ENCODE data around the gene DMD. TPM values are rescaled to one million over a fixed set of nuclear protein-coding genes. Genes with fewer than 3 reads are reported as not detected.

DMD gene
- total and polyA plus RNA-seq, 2 of the 8 experiments (the other 6 are each of a cell fraction or from before 2014, with no cell fraction given): 4.8 to 7.4 TPM

- TF ChIP-seq EZH2 (IDR thresholded peaks at IDR 0.05; ENCODE audit: low read depth, low read length, severe bottlenecking) (no peak), RBBP5 (IDR thresholded peaks at IDR 0.05; ENCODE audit: borderline replicate concordance, low read depth, low read length) (no peak), SP4 (IDR thresholded peaks at IDR 0.05; ENCODE audit: low read length) (no peak), MAX (IDR thresholded peaks at IDR 0.05) (no peak), RAD21 (IDR thresholded peaks at IDR 0.05 in 1 of 2, conservative IDR thresholded peaks at IDR 0.05 in 1 of 2; ENCODE audit: low read depth in 2 of 2, low read length in 2 of 2) (no peak)
- H3K4ac ChIP-seq (replicated peaks; ENCODE audit: insufficient read length, low read depth, low read length): no peak overlapping the region
- no peaks in the 10 kb centered on the region for H4K20me1 ChIP-seq (replicated peaks in 1 of 2; ENCODE audit: control insufficient read depth in 1 of 2, insufficient read depth in 2 of 2, low read length in 2 of 2)
- H2BK5ac ChIP-seq (ENCODE audit: low read depth, low read length): no peak overlapping the region
- POLR2A ChIA-PET (ENCODE audit: partially characterized antibody): no interaction called here
- 94% methylated on average over 3 of the region's 3 CpGs; no CpG with 5 or more reads in 1 of the 2 experiments for WGBS, 2 experiments (ENCODE audit: extremely low coverage in 1 of 2, insufficient coverage in 1 of 2, insufficient read length in 1 of 2, insufficient replicate concordance in 2 of 2, low coverage in 1 of 2, low lambda C conversion rate in 2 of 2, missing lambda C conversion rate in 1 of 2)
- no peaks in the 10 kb centered on the region for H3K23me2 ChIP-seq (ENCODE audit: low read depth, low read length)
- no peak overlapping the region for H3K14ac ChIP-seq (ENCODE audit: insufficient read length)
- no peak overlapping the region for H2AK5ac ChIP-seq (ENCODE audit: low read depth, low read length)
- no peak overlapping the region for H3K27ac ChIP-seq (ENCODE audit: low read depth, low read length)
- H3K36me3 ChIP-seq (ENCODE audit: control insufficient read depth in 2 of 4, insufficient read depth in 4 of 4, low read length in 3 of 4): no peaks in the 10 kb centered on the region
- no peak overlapping the region for H2BK12ac ChIP-seq (ENCODE audit: low read depth, low read length)
- H3K18ac ChIP-seq (ENCODE audit: extremely low read depth, low read length): no peak overlapping the region
- FAIRE-seq (no peak), DNase-seq (ENCODE audit: low read depth in 1 of 2, low spot score in 2 of 2) (no peak)
- H3K4me1 ChIP-seq (replicated peaks in 1 of 4; ENCODE audit: control insufficient read depth in 3 of 4, insufficient read depth in 4 of 4, low read length in 3 of 4): no peaks in the 10 kb centered on the region
- no peak overlapping the region for H2BK20ac ChIP-seq (ENCODE audit: low read length)
- H2AFZ ChIP-seq (ENCODE audit: low read length): no peak overlapping the region
- no peak overlapping the region for H4K8ac ChIP-seq (ENCODE audit: extremely low read depth, insufficient read depth, low read length)
- H3K23ac ChIP-seq (ENCODE audit: insufficient read length): no peak overlapping the region
- no peak overlapping the region for H3K9ac ChIP-seq (replicated peaks in 1 of 4; ENCODE audit: extremely low read depth in 1 of 4, low read depth in 3 of 4, low read length in 3 of 4)
- H2BK15ac ChIP-seq (ENCODE audit: low read length): no peak overlapping the region
- no peaks in the 10 kb centered on the region for H3K27me3 ChIP-seq (replicated peaks in 1 of 4; ENCODE audit: control insufficient read depth in 3 of 4, extremely low read depth in 1 of 4, insufficient read depth in 3 of 4, low read length in 3 of 4)
- CTCF ChIA-PET (ENCODE audit: partially characterized antibody): no interaction called here
- no peak overlapping the region for H3K4me3 ChIP-seq (ENCODE audit: extremely low read depth in 1 of 4, insufficient read depth in 2 of 4, low read depth in 3 of 4, low read length in 4 of 4)
- no peaks in the 10 kb centered on the region for H3K9me3 ChIP-seq (ENCODE audit: insufficient read depth in 2 of 2, low read depth in 1 of 2, low read length in 1 of 2)
- H3K4me2 ChIP-seq (ENCODE audit: insufficient read depth in 1 of 2, low read depth in 2 of 2, low read length in 2 of 2): no peak overlapping the region
- H4K5ac ChIP-seq (ENCODE audit: insufficient read length, low read depth, low read length): no peak overlapping the region
- no peak overlapping the region for H2BK120ac ChIP-seq (replicated peaks; ENCODE audit: low read depth, low read length)
- H3K79me1 ChIP-seq (ENCODE audit: low read depth, low read length): no peaks in the 10 kb centered on the region
- no peak overlapping the region for H4K91ac ChIP-seq (replicated peaks; ENCODE audit: insufficient read length, low read length)
- H3K56ac ChIP-seq (replicated peaks; ENCODE audit: insufficient read length, low read depth, low read length): no peak overlapping the region
- H3K79me2 ChIP-seq (ENCODE audit: control insufficient read depth in 1 of 2, insufficient read depth in 2 of 2, low read length in 2 of 2): no peaks in the 10 kb centered on the region
Measured at GRCh38 chrX:31589503-31589902, 1621.8 kb downstream of the DMD start.

All from H1 (cell line).